PC-3 (cell line): Measurements from ENCODE around the gene TIE1. TPM values are rescaled to one million over a fixed set of nuclear protein-coding genes. Genes with fewer than 3 reads are reported as not detected.

ENCODE experiments used
- ATAC-seq: fragments of 200-7000 bp; cut with Tn5 transposase; 2 replicates; pipeline ENCODE4 v1.9.1; 2020; ENCODE audit warnings: mild to moderate bottlenecking, moderate library complexity
- BruUV-seq: library from RNA; stranded (reverse); fragments of 400-500 nt; replicated peaks from 2 replicates; lab custom pipeline; 2021; lab: Mats Ljungman, UMichigan
- CTCF ChIA-PET: fragments of 300-600 bp; sonication (Branson Sonifier 250); formaldehyde crosslinking; loops from one replicate; lab custom pipeline; 2022; ENCODE audit warnings: antibody characterized with exemption; lab: Charles Lee
- POLR2A ChIA-PET: fragments of 300-600 bp; sonication (Branson Sonifier 250); formaldehyde crosslinking; loops from one replicate; lab custom pipeline; 2022; ENCODE audit warnings: antibody characterized with exemption; ENCODE audit not compliant: unreplicated experiment; lab: Charles Lee
- DNase-seq: peaks from one replicate; pipeline ENCODE4 v3.0.0-alpha.2; 2015
- H2AFZ ChIP-seq: fragments of 300-600 bp; sonication (generic); 2 replicates; pipeline ENCODE4 v1.6.0; 2016; ENCODE audit warnings: antibody characterized with exemption, low read length
- H3F3A ChIP-seq: fragments of 300-600 bp; sonication (generic); one replicate; pipeline ENCODE4 v1.6.0; 2017; ENCODE audit warnings: antibody characterized with exemption, low read length, control low read depth, mild to moderate bottlenecking; ENCODE audit not compliant: unreplicated experiment
- H3K27ac ChIP-seq: fragments of 300-600 bp; sonication (generic); 2 replicates; pipeline ENCODE4 v1.5.1; 2016; ENCODE audit warnings: mild to moderate bottlenecking, low read length
- H3K27me3 ChIP-seq: fragments of 300-600 bp; sonication (generic); 2 replicates; pipeline ENCODE4 v1.6.1; 2016; ENCODE audit warnings: low read length, mixed read lengths
- H3K36me3 ChIP-seq: fragments of 300-600 bp; sonication (generic); 2 replicates; pipeline ENCODE4 v1.6.1; 2016; ENCODE audit warnings: low read depth, mixed run types, low read length, mixed read lengths
- H3K4me1 ChIP-seq: fragments of 300-600 bp; sonication (generic); 2 replicates; pipeline ENCODE4 v1.5.1; 2016; ENCODE audit warnings: low read length; ENCODE audit not compliant: insufficient read depth
- H3K4me2 ChIP-seq: fragments of 300-600 bp; sonication (generic); 2 replicates; pipeline ENCODE4 v1.6.0; 2016; ENCODE audit warnings: low read length
- H3K4me3 ChIP-seq: fragments of 300-600 bp; sonication (generic); 2 replicates; pipeline ENCODE4 v1.5.1; 2016; ENCODE audit warnings: mild to moderate bottlenecking, low read length, mixed read lengths
- H3K79me2 ChIP-seq: fragments of 300-600 bp; sonication (generic); 2 replicates; pipeline ENCODE4 v1.6.1; 2017; ENCODE audit warnings: low read length, mixed read lengths
- H3K9ac ChIP-seq: fragments of 300-600 bp; sonication (generic); 2 replicates; pipeline ENCODE4 v1.6.0; 2016; ENCODE audit warnings: mild to moderate bottlenecking, low read length
- H3K9me2 ChIP-seq: fragments of 300-600 bp; sonication (generic); replicated peaks from 2 replicates; pipeline ENCODE4 v1.6.1; 2016; ENCODE audit warnings: mixed run types, low read length, mixed read lengths
- H3K9me3 ChIP-seq: fragments of 300-600 bp; sonication (generic); 2 replicates; pipeline ENCODE4 v1.6.1; 2016; ENCODE audit warnings: low read length, mixed read lengths
- H4K20me1 ChIP-seq: fragments of 300-600 bp; sonication (generic); 2 replicates; pipeline ENCODE4 v1.6.1; 2016; ENCODE audit warnings: low read length, mixed read lengths
- EZH2 ChIP-seq: fragments of 300-600 bp; sonication (generic); IDR thresholded peaks from one replicate; pipeline ENCODE4 v1.6.1; 2017; ENCODE audit warnings: antibody characterized with exemption, mild to moderate bottlenecking, low read length; ENCODE audit not compliant: unreplicated experiment
- EZH2phosphoT487 ChIP-seq: fragments of 300-600 bp; sonication (generic); IDR thresholded peaks from 2 replicates; pipeline ENCODE4 v1.6.1; 2018; ENCODE audit warnings: mild to moderate bottlenecking, antibody characterized with exemption, low read length, borderline replicate concordance
- intact Hi-C: fragments of 100-400 bp; cut with micrococcal nuclease; formaldehyde crosslinking; loops from 2 replicates; pipeline ENCODE4 v1.9.0; 2023
- microRNA-seq: library from miRNA; unstranded; fragments of <30 nt; microRNA quantifications from one replicate; pipeline ENCODE4 v1.1.0, GENCODE V29; 2020; ENCODE audit not compliant: unreplicated experiment
- total RNA-seq: library from RNA; depleted of rRNA; stranded (reverse); fragments of >200 nt; gene quantifications from 2 replicates; pipeline ENCODE4 v1.2.3, GENCODE V29; 2014; rRNA removed
- TF ChIP-seq, protein P1 (sequence below): fragments of 300-600 bp; sonication (generic); conservative IDR thresholded peaks from 2 replicates; pipeline ENCODE4 v1.5.1; 2017; ENCODE audit warnings: antibody characterized with exemption, low read depth, mild to moderate bottlenecking, low read length

The TIE1 gene
- total RNA-seq, 1 experiment from 2014 or later, result 1.5 TPM

DNA sequence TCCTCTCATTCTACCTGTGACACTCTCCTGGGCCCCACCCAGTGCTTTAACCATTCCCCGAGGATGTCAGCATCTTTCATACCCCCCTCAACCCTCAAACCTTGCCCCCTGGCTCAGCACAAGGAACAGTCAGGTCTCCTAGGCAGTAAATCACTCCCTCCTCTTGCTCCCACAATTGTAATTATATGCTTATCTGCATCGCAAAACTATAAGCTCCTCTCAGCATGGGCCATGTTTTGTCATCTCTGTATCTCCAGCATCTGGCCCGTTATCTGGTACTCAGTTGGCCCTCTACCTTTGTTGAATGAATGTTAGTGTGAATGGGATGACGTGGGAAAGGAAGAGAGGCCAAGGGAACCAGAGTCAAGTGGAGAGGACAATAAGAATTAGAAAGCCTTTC, 69.8 kb downstream of the TIE1 start:
- CTCF ChIA-PET, result no interaction called here
- Histone ChIP-seq H3K79me2 (peaks cover 44% of the 10 kb centered on the region), H4K20me1 (no peaks in the 10 kb centered on the region), H2AFZ (no peak overlapping the region), H3K4me2 (0 out of 2 replicates have a peak overlapping the region, but pooled peaks have one; percentile 0), H3K4me3 (no peak overlapping the region), H3K9ac (no peak overlapping the region), H3K9me3 (no peaks in the 10 kb centered on the region), H3K36me3 (no peaks in the 10 kb centered on the region), H3F3A (peaks cover 19% of the 10 kb centered on the region), H3K27me3 (no peaks in the 10 kb centered on the region), H3K9me2 (no peaks in the 10 kb centered on the region), H3K4me1 (peaks cover 60% of the 10 kb centered on the region), H3K27ac (no peak overlapping the region)
- POLR2A ChIA-PET, result no interaction called here
- ATAC-seq (no peak), DNase-seq (no peak)
- intact Hi-C loops, result no loop called here
- TF ChIP-seq, protein P1, sequence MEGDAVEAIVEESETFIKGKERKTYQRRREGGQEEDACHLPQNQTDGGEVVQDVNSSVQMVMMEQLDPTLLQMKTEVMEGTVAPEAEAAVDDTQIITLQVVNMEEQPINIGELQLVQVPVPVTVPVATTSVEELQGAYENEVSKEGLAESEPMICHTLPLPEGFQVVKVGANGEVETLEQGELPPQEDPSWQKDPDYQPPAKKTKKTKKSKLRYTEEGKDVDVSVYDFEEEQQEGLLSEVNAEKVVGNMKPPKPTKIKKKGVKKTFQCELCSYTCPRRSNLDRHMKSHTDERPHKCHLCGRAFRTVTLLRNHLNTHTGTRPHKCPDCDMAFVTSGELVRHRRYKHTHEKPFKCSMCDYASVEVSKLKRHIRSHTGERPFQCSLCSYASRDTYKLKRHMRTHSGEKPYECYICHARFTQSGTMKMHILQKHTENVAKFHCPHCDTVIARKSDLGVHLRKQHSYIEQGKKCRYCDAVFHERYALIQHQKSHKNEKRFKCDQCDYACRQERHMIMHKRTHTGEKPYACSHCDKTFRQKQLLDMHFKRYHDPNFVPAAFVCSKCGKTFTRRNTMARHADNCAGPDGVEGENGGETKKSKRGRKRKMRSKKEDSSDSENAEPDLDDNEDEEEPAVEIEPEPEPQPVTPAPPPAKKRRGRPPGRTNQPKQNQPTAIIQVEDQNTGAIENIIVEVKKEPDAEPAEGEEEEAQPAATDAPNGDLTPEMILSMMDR, result no peak
- TF ChIP-seq EZH2phosphoT487 (no peak), EZH2 (no peak)
- no TSS peak for BruUV-seq

DNA sequence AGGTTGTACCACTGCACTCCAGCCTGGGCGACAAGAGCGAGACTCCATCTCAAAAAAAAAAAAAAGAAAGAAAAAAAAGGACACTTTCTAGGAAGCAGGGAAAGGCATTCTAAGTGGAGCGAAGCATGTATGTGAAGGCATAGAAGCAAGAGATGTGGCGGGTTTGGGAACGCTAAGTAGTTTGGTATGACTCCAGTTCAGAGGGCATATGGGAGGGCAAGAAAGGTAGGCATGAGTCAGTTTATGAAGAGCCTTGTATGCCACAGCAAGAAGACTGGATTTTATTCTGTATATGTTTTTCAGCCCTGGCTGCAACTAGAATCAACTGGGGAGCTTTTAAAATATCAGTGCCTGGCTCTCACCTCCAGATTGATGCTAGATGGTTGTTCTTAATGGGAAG, 71.4 kb downstream of the TIE1 start:
- no peaks in the 10 kb centered on the region for H3K36me3 ChIP-seq
- peak overlapping the region; percentile 25 for H3K4me3 ChIP-seq
- peak overlapping the region; percentile 90 for H3K27ac ChIP-seq
- H3K27me3 ChIP-seq, result no peaks in the 10 kb centered on the region
- peaks cover 47% of the 10 kb centered on the region for H3K4me1 ChIP-seq
- 0 out of 2 replicates have a peak overlapping the region, but pooled peaks have one; percentile 18 for H3K9ac ChIP-seq
- no peak for TF ChIP-seq EZH2
- TF ChIP-seq, protein P1, result no peak
- H3K79me2 ChIP-seq, result peaks cover 28% of the 10 kb centered on the region
- no peaks in the 10 kb centered on the region for H3K9me3 ChIP-seq
- H2AFZ ChIP-seq, result no peak overlapping the region
- H3F3A ChIP-seq, result peaks cover 19% of the 10 kb centered on the region
- peak overlapping the region; percentile 67 for H3K4me2 ChIP-seq
- intact Hi-C loops, result no loop called here
- peak; percentile 60 for DNase-seq
- no peak for ATAC-seq
- ChIA-PET CTCF (no interaction called here), POLR2A (interaction anchor here (0.7 kb wide), 1 partner anchor 82 kb away, joined by 8 read pairs; no protein-coding TSS in a partner anchor)
- H3K9me2 ChIP-seq, result no peaks in the 10 kb centered on the region
- no peaks in the 10 kb centered on the region for H4K20me1 ChIP-seq
- no TSS peak for BruUV-seq

Small RNAs within 50 kb of the gene (microRNA-seq; reads per million reads assigned to microRNA genes)
- gene MIR6734, result 1.3 reads per million

Other genes starting within 250 kb of the TIE1 start
- 274 and 338 TPM in 2 replicates for gene EBNA1BP2, start 128.7 kb upstream of the TIE1 start, total RNA-seq
- 1.2 and 2.6 TPM in 2 replicates for gene CFAP57, start 128.7 kb upstream of the TIE1 start, total RNA-seq
- 8.6 and 9.8 TPM in 2 replicates for gene TMEM125, start 31.0 kb upstream of the TIE1 start, total RNA-seq
- gene C1orf210, start 15.4 kb upstream of the TIE1 start, total RNA-seq, result 10.4 and 17.8 TPM in 2 replicates
- gene MPL, start 36.8 kb downstream of the TIE1 start, total RNA-seq, result 0.35 TPM in 1 of 2 replicates, not detected in the other
- gene CDC20, start 58.0 kb downstream of the TIE1 start, total RNA-seq, result 312 and 349 TPM in 2 replicates
- gene ELOVL1, start 67.0 kb downstream of the TIE1 start, total RNA-seq, result 89.5 and 128 TPM in 2 replicates
- gene MED8, start 88.8 kb downstream of the TIE1 start, total RNA-seq, result 35.5 and 41.8 TPM in 2 replicates
- gene SZT2, start 88.9 kb downstream of the TIE1 start, total RNA-seq, result 22.2 and 31.3 TPM in 2 replicates
- 87.1 and 89.8 TPM in 2 replicates for gene HYI, start 152.9 kb downstream of the TIE1 start, total RNA-seq
- 67.4 and 100 TPM in 2 replicates for gene PTPRF, start 229.9 kb downstream of the TIE1 start, total RNA-seq